ENCODE results near the gene PLCB2. TPM values are rescaled to one million over a fixed set of nuclear protein-coding genes. Genes with fewer than 3 reads are reported as not detected.

PLCB2 gene
- polyA plus RNA-seq, 1 of the 3 experiments (the other 2 are of a cell fraction) = 0.15 TPM

- TF ChIP-seq REST (IDR thresholded peaks at IDR 0.05; ENCODE audit: low read depth, low read length) (no peak), PBX3 (IDR thresholded peaks at IDR 0.05) (no peak), NRF1 (IDR thresholded peaks at IDR 0.05; ENCODE audit: low read depth, low read length) (no peak), RXRA (IDR thresholded peaks at IDR 0.05; ENCODE audit: borderline replicate concordance, low read depth) (no peak), TCF12 (IDR thresholded peaks at IDR 0.05) (no peak)
These were observed 12.4 kb downstream of the PLCB2 start (continued) for GRCh38 chr15:40295297-40295696.

GRCh38 chr15:40293905-40294895 lies 13.5 kb downstream of the PLCB2 start:
- Histone ChIP-seq H3F3A (replicated peaks; ENCODE audit: insufficient read depth) (no peaks in the 10 kb centered on the region), H3K36me3 (replicated peaks in 1 of 2; ENCODE audit: control insufficient read depth in 1 of 2, insufficient read depth in 2 of 2, low read length in 1 of 2) (no peaks in the 10 kb centered on the region), H3K79me2 (ENCODE audit: insufficient read depth) (no peaks in the 10 kb centered on the region), H3K9me2 (no peaks in the 10 kb centered on the region), H4K20me1 (ENCODE audit: insufficient read depth) (no peaks in the 10 kb centered on the region), H3K4me3 (ENCODE audit: low read depth in 2 of 2, low read length in 1 of 2) (no peak overlapping the region), H3K9ac (no peak overlapping the region), H2AFZ (ENCODE audit: low read depth) (no peak overlapping the region), H3K9me3 (no peaks in the 10 kb centered on the region), H3K27me3 (ENCODE audit: insufficient read depth) (peaks cover 5% of the 10 kb centered on the region; the same call in 1 of the 2 replicates), H3K4me1 (ENCODE audit: control insufficient read depth in 1 of 2, insufficient read depth in 2 of 2, low read depth in 1 of 2, low read length in 1 of 2) (peaks cover 0 to 23% of the 10 kb centered on the region in 2 experiments; a peak in 1 of 4 replicates), H3K4me2 (no peak overlapping the region), H3K27ac (ENCODE audit: low read depth in 2 of 2, low read length in 1 of 2) (no peak overlapping the region)
- DNase-seq = no peak
- TF ChIP-seq CTCF (IDR thresholded peaks at IDR 0.05) (no peak), RAD21 (IDR thresholded peaks at IDR 0.05; ENCODE audit: low read length) (no peak), MXI1 (IDR thresholded peaks at IDR 0.05; ENCODE audit: low read depth, low read length) (no peak), MAX (IDR thresholded peaks at IDR 0.05; ENCODE audit: low read depth) (no peak), SMC3 (IDR thresholded peaks at IDR 0.05; ENCODE audit: low read depth, low read length) (no peak)
- POLR2A ChIA-PET = no interaction called here
- WGBS (ENCODE audit: low lambda C conversion rate) = 75% methylated on average over 10 of the region's 20 CpGs
- CTCF ChIA-PET = interaction anchor here (4.8 to 66.3 kb wide), 4 partner anchors 8 to 47 kb away, joined by 29 to 2194 read pairs (median 514); partner anchors contain the start of genes CCDC9B, DISP2, INAFM2 and PHGR1

Data from SK-N-SH (cell line).